CD4-positive, alpha-beta T cell treated with Interleukin-6 at 100 ng/mL for 8 hours (primary cell): ENCODE results near the gene PDE4D.

Experiments used
- DNase-seq: peaks from one replicate; pipeline ENCODE4 v3.0.0-alpha.2; 2020; ENCODE audit warnings: mixed read lengths, low spot score

The PDE4D gene

DNA sequence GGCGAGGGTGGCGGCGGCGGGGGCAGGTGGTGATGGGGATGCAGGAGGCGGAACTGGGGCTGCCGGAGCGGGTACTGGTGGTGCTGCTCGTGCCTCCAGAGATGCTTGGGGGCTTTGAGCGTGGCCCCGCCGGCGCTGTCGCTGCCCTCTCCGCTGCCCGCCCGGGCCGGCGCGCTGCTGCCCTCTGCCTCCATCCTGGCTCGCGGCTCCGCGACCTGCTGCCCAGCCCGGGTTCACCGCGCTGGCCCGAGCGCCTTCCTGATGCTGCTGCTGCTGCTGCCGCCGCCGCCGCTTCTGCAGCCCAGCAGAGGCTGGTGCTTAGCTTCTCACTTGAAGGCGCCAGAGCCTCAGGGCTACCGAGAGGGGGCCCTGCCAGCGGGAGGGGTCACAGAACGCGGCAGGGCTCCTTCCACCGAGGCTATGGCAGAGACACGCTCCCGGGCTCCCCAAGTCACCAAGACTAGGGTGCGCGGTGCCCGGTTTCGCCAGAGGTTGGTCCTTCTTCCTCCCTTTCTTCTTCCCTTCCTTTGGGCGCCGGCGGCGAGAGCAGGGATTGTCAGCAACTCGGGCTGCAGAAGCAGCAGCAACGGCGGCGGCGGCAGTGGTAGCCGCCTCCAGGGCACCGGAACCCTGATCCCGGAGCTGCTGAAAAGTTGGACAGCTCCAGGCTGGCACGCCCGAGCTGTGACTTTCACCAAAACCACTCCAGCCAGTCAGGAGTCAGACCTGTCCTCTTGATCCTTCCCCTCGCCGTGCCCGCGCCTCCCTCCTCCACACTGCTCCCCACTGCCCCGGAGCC, at the start of gene PDE4D:
Gene PDE4D, minus strand, starts transcription at position 298 of the 799 bp plus-strand sequence.
- no peak for DNase-seq

DNA sequence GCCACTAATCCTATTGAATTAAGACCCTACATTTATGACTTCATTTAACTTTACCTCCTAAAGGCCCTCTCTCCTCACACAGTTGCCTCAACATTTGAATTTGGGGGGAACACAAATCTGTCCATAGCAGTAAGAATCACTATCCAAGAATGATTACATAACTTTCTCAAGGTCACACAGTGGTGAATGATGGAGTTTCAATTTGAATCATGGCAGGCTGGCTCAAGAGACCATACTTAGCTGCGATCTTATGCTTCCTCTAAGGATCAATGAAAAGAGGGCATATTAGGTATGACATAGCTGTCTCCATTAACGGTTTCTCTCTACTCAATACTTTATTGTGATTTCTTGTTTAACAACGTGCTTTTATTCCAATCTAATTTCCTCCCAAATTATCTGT, 44.1 kb upstream of the PDE4D start:
- DNase-seq, result no peak

DNA sequence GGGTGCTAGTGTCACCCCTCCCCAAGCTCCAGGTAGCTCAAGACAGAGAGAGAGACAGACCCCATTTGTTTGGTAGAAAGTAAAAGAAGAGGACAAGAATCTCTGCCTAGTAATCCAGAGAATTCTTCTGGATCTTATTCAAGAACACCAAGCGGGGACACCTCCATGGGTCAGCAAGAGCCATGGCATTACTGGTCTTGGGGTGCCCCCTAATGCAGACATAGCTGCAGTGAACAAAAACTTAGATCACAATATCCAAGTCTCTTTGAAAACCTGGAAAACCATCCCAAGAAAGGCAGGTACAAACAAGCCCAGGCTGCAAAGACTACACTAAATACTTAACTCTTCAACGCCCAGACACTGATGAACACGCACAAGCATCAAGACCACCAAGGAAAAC, 29.9 kb upstream of the PDE4D start:
- DNase-seq, result no peak

DNA sequence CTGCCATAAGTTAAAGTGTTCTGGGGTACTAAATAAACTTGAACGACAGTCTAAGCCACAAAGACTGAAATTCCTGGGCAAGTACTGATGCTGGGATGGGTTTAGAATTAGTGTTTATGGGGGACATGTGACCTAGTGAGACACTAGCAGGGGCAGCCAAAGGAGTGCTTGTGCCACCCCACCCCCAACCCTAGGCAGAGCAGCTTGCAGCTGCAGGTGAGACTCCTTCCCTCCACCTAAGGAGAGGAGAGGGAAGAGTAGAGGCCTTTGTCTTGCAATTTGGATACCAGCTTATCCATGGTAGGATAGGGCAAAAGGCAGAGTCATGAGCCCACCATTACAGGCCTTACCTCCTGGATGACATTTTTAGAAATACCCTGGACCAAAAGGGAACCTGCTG, 28.7 kb upstream of the PDE4D start:
- DNase-seq, result no peak

DNA sequence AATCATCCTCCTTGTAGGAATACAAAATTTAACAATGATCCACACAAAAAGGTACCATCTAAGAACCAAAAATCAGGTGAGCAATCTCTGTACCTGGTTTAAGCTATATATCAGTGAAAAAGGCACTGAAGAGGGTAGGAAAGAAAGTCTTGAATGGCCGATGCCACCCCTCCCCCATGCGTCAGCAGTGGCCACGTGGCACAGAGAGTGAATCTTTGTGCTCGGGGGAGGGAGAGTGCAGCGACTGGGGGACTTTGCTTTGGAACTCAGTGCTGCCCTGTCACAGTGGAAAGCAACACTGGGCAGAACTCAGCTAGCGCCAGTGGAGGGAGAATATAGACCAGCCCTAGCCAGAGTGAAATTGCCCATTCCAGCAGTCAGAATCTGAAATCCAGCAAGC, 28.3 kb upstream of the PDE4D start:
- no peak for DNase-seq

DNA sequence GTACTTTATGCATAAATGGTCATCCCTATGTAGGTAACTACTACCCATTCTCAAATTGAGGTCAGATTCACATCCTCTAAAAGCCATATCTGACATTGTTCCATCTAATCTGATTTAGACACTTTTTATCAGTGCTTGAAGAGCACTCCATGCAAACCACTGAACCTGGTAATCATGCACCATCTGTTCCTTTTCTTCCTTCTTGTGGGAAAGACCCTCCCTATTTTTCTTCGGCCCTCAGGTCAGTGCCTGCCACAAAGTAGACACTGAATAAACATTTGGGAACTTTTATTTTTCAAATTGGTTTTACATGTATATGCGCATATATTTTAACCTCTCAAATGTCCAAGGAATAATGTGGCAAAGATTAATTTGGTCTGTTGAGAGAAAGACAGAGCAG, 26.0 kb upstream of the PDE4D start:
- DNase-seq, result no peak

DNA sequence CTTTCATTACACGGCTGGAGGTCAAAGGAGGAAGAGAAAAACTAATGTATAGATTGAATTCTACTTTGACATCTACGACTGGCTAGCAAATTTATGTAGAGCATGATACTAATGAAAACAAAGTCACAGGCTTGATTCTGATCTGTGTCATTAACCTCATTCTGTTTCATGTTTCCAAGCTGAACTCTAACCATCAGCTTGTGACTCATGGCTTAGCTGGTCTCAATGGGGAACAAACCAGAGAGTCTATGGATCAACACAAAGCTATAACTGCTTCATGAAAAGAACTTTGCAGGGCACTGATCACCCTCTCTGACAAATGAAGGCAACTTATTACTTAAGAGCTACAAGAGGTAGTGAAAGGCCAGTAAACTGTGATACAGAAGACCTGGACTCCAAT, 23.6 kb upstream of the PDE4D start:
- no peak for DNase-seq

DNA sequence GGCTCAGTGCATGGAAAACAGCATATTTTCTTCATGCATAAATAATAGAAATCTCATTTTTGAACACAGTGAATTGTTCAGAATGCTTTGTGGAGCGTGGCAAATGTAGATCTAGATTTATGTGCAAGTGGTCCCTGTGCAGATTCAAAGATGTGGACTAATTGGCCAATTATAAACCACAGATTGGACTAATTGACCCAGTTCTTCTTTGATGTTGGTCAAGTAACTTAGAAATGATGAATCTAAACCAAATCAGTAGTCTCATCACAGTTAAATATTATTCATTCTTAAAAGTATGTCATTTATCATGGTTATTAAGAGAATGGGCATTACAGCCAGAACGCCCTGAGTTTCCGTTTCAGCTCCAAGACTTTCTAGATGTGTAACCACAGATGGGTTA, 11.7 kb upstream of the PDE4D start:
- DNase-seq, result no peak

DNA sequence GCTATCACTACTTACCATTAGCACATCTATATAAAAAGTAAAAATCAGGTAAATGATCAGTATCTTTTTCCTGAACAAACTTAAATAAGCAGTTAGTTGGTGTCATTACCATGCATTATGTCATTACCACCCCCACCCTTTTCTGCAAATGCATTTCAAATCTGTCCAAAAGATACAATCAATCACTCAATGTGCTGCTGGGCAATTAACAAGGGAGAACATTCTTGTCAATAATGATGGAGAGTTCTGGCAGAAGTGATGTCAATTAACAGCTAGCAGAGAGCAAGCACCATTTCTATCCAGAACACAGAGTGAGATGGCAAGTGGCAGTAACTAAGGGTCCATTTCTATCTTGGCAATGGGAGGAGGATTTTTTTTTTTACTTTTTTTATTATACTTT, 3.5 kb upstream of the PDE4D start:
- no peak for DNase-seq

DNA sequence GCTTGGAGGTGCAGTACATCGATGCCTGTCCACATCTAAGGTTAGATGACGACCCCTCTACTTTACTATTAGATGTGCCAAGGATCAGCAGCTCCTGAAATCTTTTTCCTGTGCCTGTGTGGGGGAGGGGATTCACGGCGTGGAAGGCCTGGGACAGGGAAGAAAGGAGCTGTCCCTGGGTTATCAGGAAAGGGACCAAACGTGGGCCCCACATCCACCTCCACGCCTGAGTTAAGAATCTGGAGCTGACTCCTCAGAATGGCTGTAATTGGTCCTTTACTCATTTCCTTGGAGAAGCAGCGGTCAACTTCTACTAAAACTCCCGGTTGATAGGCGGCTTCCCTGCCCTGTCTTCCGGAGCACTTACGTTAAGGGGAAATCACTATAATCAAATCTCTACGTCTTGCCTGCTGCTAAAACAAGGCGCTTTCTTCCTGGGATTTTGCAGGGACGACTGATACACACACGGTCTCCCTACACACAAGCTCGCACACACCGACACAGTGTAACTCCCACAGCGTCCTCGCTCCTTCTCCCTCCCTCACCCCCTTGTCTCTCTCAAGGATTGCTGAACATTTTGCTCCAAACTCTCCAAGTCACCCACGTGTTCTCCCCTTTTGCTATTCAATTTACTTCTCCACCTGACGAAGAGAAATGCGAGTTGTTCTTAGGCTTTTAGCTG, 1.4 kb downstream of the PDE4D start:
- DNase-seq, result no peak

DNA sequence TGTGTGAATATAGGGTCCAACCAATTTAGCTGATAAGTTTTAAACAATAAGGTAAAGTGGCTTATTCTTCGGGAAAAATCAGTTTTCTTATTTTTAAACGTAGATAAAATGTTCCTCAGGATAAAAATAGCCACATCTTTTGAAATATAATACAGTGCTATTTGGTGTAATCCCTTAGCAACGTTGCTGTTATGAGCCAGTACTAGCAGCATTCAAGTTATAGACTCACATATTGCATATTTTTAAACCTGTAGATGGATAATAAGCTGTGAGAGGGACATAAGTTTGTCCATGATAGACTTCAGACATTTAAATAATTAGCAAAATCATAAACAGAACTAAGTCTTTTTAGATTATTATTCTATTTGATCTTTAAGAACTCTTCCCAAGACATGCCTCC, 6.3 kb downstream of the PDE4D start:
- DNase-seq, result no peak

DNA sequence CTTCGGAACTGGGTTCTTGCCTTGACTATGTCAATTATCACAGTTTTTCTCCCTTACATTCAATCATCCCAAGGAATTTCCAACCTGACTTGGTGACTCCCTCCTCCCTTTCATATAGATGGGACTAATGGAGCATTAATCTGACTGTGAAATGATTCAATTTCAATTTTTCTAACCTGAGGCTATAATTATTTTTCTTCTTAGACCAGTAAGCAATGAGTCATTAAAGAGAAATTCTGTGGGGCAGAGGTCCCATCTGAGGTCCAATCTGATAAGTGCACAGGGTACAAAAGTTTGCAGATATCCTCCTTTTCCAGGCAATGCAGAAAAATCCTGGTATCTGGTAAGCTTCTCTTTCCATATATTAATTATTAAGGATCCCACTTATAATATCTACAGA, 18.9 kb downstream of the PDE4D start:
- DNase-seq, result no peak

DNA sequence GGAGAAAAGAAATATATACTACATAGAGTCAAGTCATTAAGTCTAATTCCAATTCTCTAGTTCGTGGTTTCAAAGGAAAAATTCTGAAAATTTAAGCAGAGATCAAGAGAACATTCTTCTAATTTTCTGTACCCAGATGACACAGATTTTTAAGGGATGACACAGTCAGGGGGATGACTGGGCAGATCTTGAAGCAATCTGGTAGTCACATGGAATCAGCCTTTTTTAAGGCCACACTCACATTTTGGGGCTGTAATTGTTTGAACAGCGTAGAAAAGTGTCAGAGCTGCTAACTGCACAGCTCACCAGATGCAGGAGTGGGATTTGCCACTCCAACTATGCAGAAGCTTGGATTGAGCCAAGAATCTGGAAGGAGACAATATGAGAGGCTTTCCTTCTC, 20.4 kb downstream of the PDE4D start:
- DNase-seq, result no peak

DNA sequence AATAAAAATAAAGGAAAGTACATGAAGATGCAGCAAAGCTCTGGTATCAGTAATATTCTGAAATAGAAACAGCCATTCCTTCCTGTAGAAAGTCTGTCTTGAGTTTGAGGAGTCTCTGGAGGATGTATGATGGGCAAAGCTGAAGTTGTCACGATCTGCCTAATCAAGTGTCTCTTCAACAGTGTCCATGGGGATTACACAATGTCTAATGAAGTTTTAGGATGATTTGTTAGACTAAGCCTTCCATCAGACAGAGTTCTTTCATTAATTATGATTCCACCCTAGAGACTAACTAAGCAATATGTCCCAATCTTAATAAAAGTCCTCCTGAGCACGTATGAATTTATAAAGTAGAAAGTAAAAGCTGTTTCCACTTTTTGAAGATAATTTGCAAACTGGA, 26.9 kb downstream of the PDE4D start:
- no peak for DNase-seq

DNA sequence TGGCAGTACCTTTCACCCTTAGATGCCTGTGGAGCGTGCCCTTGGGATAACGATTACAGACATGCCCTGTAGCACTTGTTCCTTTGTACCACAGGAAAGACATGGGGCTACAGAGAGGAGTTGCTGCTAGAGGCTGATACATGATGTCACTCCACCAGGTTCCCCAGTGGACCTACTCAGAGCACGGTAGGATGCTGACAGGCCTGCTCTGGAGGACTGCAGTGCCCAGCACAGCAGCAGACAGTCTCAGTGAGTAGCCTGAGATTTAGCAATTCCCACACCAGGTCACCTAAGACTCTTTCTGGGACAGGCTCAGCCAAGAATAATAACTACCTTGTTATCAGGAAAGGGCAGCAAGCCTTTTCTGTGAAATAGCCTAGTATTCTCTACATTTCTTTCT, 28.8 kb downstream of the PDE4D start:
- DNase-seq, result no peak

DNA sequence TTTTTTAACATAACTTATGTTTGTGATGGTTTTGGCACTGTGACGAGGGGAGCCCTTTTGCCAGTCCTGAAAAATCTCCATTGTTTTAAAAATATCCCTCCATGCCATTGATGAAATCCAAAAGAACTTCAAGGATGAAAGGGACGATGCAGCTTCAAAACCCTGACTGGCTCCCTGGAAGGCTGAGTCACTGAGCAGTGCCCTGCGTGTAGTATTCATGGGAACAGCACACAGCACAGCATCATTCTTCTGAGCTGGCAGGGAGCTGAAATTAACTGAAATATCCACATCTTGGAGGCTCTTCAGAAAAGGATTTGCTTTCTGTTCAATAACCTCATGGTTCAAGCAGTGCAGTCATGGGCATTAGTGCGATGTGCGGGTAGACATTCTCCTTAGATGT, 29.7 kb downstream of the PDE4D start:
- DNase-seq, result no peak

DNA sequence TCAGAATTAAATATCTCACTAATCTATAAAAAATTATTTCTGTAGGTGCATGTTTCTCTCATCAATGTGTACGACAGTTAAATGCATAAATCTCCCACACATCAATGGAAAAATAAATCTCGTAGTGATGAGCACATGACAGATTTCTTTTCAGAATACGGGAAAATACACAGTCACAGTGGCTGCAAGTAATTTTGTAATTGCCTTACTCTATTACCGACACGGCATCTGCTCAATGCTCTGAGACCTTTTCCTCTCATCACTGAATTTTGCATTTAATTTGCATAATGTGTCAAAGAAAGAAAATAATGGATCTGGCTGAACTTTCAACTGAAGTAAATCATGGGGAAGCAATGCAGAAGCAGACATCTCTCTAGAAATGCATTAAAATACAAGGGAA, 37.2 kb downstream of the PDE4D start:
- no peak for DNase-seq

DNA sequence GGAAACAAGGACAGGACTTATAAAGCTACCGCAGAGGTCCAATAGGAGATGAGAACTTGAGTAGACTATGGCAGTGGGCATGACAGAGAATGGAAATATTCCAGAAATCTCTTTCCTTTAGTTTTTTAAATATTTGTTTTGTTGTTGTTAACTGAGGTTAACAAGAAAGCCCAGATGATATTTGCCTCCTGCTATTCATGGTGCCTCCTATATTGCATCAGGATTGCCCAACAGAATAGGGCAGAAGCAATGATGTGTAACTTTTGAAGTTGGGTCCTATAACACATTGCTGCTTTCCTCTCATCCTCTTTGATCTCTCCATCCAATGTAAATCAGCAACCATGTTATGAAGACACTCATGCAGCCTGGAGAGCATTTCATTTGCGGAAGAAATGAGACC, 42.8 kb downstream of the PDE4D start:
- DNase-seq, result no peak

DNA sequence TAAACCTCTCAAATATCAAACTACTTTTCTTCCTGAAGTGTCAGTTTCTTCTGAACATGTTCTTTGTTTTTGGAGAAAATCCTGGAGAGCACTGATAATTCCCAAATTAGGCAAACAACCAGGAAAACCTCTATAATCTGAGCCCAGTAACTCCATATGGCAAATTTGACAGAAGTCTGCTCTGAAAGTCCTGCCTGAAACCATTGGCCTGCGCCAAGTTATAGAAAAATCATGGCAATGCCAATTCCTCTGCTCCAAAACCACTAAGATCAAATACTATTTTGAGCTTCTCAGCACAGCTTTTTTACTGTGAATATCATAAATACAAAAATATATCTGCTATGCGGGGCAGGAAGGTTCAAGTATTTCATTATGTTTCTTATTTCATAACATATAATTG, 45.9 kb downstream of the PDE4D start:
- DNase-seq, result no peak

DNA sequence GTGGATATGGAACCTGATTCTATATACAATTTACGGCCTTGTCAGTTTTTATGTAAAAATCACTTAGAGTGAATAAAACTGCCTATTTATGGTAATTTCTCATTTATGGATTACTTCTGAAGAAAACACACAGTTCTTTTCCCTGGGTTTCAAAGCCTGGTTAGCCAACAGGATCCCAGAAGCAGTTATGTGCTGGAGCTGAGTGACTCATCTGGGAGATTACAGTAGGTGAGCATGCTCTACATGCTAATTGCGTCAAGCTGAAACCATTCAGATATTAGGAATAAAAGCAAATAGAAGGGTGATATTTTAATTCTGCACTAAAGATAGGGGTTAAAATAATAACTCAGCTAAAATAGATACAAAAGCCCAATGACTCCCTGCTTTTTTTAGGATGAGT, 47.8 kb downstream of the PDE4D start:
- DNase-seq, result no peak

DNA sequence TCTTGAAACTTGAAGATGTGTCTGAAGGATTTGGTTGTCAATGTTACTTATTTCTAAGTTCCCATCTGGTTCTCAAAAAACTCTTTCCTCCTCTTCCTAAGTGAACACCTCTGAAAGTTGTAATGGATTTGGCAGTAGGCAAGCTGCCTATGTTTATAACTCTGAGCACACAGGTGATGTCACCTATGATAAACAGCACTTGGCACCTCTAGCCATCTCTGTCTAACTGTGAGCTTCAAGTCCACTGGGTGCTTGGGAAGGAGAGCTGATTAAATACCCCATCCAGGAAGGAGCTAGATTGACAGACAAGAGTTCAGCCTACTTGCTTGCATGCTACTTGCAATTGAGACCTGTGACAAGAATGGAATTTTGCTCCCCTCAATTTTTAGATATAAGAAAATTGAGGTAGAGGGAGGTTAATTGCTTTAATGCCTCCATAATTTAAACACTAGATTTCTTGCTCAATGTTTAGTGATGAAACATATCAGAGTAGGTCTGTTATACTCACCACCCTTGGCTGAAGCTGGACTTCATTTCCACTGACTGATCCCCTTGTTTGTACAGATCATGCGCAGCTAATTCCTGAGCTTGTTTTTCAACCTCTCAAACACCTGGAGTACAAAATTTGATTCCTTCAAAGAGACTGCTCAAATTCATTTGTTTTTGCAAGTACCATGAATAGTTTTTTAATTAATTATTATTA, 49.9 kb downstream of the PDE4D start:
- no peak for DNase-seq

DNA sequence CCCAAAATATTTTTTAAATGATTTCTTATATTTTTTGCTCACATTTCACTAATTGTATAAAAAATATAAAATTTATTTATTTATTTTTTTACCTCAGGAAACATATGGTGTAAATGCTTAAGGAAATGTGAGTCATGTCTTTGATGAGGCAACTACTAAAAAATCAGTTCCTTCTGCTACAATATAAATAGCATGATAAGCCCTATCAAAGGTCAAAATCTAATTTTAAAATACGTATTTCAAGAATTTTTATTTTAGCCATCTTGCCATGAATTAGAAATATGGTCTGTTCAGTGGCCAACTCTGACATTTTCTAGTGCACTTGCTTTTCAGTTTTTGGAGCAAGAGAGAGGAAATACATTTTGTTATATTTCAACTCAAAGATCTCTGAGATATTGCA, 50.5 kb downstream of the PDE4D start:
- DNase-seq, result no peak

DNA sequence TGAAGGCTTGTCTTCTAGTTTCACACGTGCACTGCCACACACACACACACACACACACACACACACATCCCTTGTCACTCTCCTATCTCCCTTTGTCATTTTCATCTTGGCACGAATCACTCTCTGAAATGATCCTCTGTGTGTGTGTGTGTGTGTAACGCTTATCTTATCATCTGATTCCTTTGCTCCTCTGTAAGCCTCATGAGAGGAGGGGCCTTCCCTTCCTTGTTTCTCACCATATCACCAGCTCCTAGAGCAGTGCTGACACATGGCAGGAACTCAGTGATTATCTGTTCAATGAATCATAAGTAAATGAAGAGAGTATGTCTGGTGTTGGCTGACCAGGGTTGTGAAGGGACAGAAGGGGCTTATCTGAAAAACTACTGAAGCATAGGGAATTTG, 53.3 kb downstream of the PDE4D start:
- no peak for DNase-seq
